HG03159 (cell line): Measurements from ENCODE around the gene DYRK1A.
"Not testable (repeated sequence)": the region's sequence is repeated elsewhere in the genome, so short reads cannot be mapped to it uniquely, and the experiment has no call there.

ENCODE experiments used
- ATAC-seq: cut with Tn5 transposase; IDR thresholded peaks from one replicate; pipeline ENCODE4 v1.9.1; 2021; ENCODE audit warnings: mild to moderate bottlenecking, moderate library complexity; ENCODE audit not compliant: unreplicated experiment

Gene DYRK1A

GRCh38 chr21:37546949-37547614 lies 180.5 kb downstream of the DYRK1A start:
- ATAC-seq = no peak

- no peak for ATAC-seq
These were observed 181.1 kb downstream of the DYRK1A start for GRCh38 chr21:37547615-37548200.

- ATAC-seq = no peak
These were observed 182.0 kb downstream of the DYRK1A start for GRCh38 chr21:37548521-37548981.

- not testable (repeated sequence) for ATAC-seq
These were observed 183.2 kb downstream of the DYRK1A start for GRCh38 chr21:37549730-37550129.

- no peak for ATAC-seq
These were observed 183.6 kb downstream of the DYRK1A start for GRCh38 chr21:37550157-37550556.

- ATAC-seq = no peak
These were observed 184.2 kb downstream of the DYRK1A start for GRCh38 chr21:37550618-37551330.

GRCh38 chr21:37551331-37551992 lies 184.9 kb downstream of the DYRK1A start:
- ATAC-seq = no peak

- ATAC-seq = no peak
These were observed 185.4 kb downstream of the DYRK1A start for GRCh38 chr21:37551993-37552355.

GRCh38 chr21:37552496-37553029 lies 186.0 kb downstream of the DYRK1A start:
- ATAC-seq = no peak

- no peak for ATAC-seq
These were observed 186.5 kb downstream of the DYRK1A start for GRCh38 chr21:37553078-37553481.

- no peak for ATAC-seq
These were observed 188.2 kb downstream of the DYRK1A start for GRCh38 chr21:37554661-37555379.

GRCh38 chr21:37555672-37556261 lies 189.2 kb downstream of the DYRK1A start:
- no peak for ATAC-seq

- peak; percentile 96 for ATAC-seq
These were observed 190.8 kb downstream of the DYRK1A start for GRCh38 chr21:37557261-37557950.

GRCh38 chr21:37558676-37559211 lies 192.2 kb downstream of the DYRK1A start:
- ATAC-seq = no peak

- ATAC-seq = no peak
These were observed 193.8 kb downstream of the DYRK1A start for GRCh38 chr21:37560385-37560784.

- ATAC-seq = no peak
These were observed 194.9 kb downstream of the DYRK1A start for GRCh38 chr21:37561506-37561905.

GRCh38 chr21:37561941-37562919 lies 195.7 kb downstream of the DYRK1A start:
- no peak for ATAC-seq
